SK-N-MC (cell line): ENCODE data around the gene TGFBR3.

Experiments used
- EZH2 ChIP-seq: fragments of 200-600 bp; sonication (generic); IDR thresholded peaks from one replicate; pipeline ENCODE4 v1.6.1; 2017; ENCODE audit warnings: antibody characterized with exemption
- FOXP2 ChIP-seq: optimal IDR thresholded peaks from 2 replicates; pipeline ENCODE3; 2011; ENCODE audit warnings: mild to moderate bottlenecking, moderate library complexity; ENCODE audit not compliant: insufficient read depth; ENCODE audit errors: extremely low read length, control extremely low read depth
- POLR2AphosphoS5 ChIP-seq: IDR thresholded peaks from 2 replicates; pipeline ENCODE4 v1.6.1; 2012; ENCODE audit warnings: mild to moderate bottlenecking, low read depth, low read length, borderline replicate concordance

GRCh38 chr1:91755702-91756287 lies 130.2 kb downstream of the TGFBR3 start:
- TF ChIP-seq POLR2AphosphoS5 (no peak), EZH2 (no peak), FOXP2 (no peak)
